ENCODE results near the gene ERN1. TPM values are rescaled to one million over a fixed set of nuclear protein-coding genes. Genes with fewer than 3 reads are reported as not detected.

The ERN1 gene
- total RNA-seq, 1 donor from 2014 or later, result 9.9 TPM

- DNase-seq (ENCODE audit: low read depth, low spot score), result peak; percentile 71
These were observed 68.6 kb downstream of the ERN1 start for GRCh38 chr17:64061178-64061898.

GRCh38 chr17:64060331-64060730 is 69.6 kb downstream of the ERN1 start:
- DNase-seq (ENCODE audit: low read depth, low spot score), result no peak

- no peak for DNase-seq (ENCODE audit: low read depth, low spot score)
These were observed 70.2 kb downstream of the ERN1 start for GRCh38 chr17:64059756-64060155.

GRCh38 chr17:64058621-64059020 is 71.3 kb downstream of the ERN1 start:
- DNase-seq (ENCODE audit: low read depth, low spot score), result no peak

GRCh38 chr17:64057701-64058263 is 72.2 kb downstream of the ERN1 start:
- DNase-seq (ENCODE audit: low read depth, low spot score), result no peak

- DNase-seq (ENCODE audit: low read depth, low spot score), result no peak
These were observed 73.5 kb downstream of the ERN1 start for GRCh38 chr17:64056269-64057005.

GRCh38 chr17:64055183-64056142 is 74.5 kb downstream of the ERN1 start:
- DNase-seq (ENCODE audit: low read depth, low spot score), result no peak

GRCh38 chr17:64054304-64054703 is 75.6 kb downstream of the ERN1 start:
- DNase-seq (ENCODE audit: low read depth, low spot score), result no peak

- no peak for DNase-seq (ENCODE audit: low read depth, low spot score)
These were observed 76.8 kb downstream of the ERN1 start for GRCh38 chr17:64053101-64053500.

GRCh38 chr17:64051153-64051552 is 78.8 kb downstream of the ERN1 start:
- no peak for DNase-seq (ENCODE audit: low read depth, low spot score)

- no peak for DNase-seq (ENCODE audit: low read depth, low spot score)
These were observed 81.1 kb downstream of the ERN1 start for GRCh38 chr17:64048805-64049204.

GRCh38 chr17:64045176-64045575 is 84.8 kb downstream of the ERN1 start:
- DNase-seq (ENCODE audit: low read depth, low spot score), result no peak

- DNase-seq (ENCODE audit: low read depth, low spot score), result no peak
These were observed 87.1 kb downstream of the ERN1 start for GRCh38 chr17:64042700-64043485.

GRCh38 chr17:64041912-64042311 is 88.0 kb downstream of the ERN1 start:
- DNase-seq (ENCODE audit: low read depth, low spot score), result no peak

- no peak for DNase-seq (ENCODE audit: low read depth, low spot score)
These were observed 89.7 kb downstream of the ERN1 start for GRCh38 chr17:64040206-64040605.

GRCh38 chr17:64039106-64039400 is 90.9 kb downstream of the ERN1 start:
- DNase-seq (ENCODE audit: low read depth, low spot score), result no peak

- DNase-seq (ENCODE audit: low read depth, low spot score), result no peak
These were observed 91.4 kb downstream of the ERN1 start for GRCh38 chr17:64038331-64039105.

GRCh38 chr17:64037802-64038201 is 92.1 kb downstream of the ERN1 start:
- no peak for DNase-seq (ENCODE audit: low read depth, low spot score)

- DNase-seq (ENCODE audit: low read depth, low spot score), result no peak
These were observed 92.8 kb downstream of the ERN1 start for GRCh38 chr17:64037180-64037579.

All from pulmonary artery endothelial cell (primary cell).